ENCODE measurements around the gene CRACR2A.

CRACR2A gene

DNA sequence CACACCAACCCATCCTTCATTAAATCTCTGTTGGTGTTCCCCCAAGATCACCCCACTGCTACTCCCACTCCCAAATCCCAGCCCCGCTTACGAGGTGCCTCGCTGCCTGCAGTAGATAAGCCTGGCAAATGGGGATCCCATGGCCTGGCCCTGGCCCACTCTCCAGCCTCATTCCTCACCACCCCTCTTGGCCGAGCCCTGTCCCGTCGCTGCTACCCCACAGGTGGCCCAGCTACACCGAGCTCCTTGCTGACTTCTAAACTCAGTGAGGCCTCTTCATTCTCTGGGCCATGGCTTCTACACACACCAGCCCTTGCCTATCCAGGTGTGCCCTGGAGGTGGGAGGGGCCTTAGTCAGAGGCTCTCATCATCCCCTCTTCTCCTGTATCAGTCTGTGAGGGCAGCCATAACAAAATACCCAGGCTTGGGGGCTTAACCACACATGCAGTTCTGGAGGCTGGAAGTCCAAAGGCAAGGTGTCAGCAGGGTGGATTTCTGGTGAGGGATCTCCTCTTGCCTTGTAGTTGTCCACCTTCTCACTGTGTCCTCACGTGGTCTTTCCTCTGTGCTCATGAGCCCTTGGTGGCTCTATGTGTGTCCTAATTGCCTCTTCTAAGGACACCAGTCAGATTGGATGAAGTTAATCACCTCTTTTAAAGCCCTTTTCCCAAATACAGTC is 169.1 kb downstream of the CRACR2A start:
- Histone ChIP-seq H3K27ac (no peak overlapping the region), H3K4me3 (no peak overlapping the region)

- H3K4me3 ChIP-seq = no peak overlapping the region
- no peak overlapping the region for H3K27ac ChIP-seq
Measured at GRCh38 chr12:3580094-3580749, 172.7 kb downstream of the CRACR2A start.

GRCh38 chr12:3579446-3580093 is 173.3 kb downstream of the CRACR2A start:
- H3K4me3 ChIP-seq = no peak overlapping the region
- H3K27ac ChIP-seq = no peak overlapping the region

- Histone ChIP-seq H3K4me3 (no peak overlapping the region), H3K27ac (no peak overlapping the region)
Measured at GRCh38 chr12:3578557-3578956, 174.4 kb downstream of the CRACR2A start.

- H3K4me3 ChIP-seq = no peak overlapping the region
Measured at GRCh38 chr12:3576891-3577290, 176.0 kb downstream of the CRACR2A start.

DNA sequence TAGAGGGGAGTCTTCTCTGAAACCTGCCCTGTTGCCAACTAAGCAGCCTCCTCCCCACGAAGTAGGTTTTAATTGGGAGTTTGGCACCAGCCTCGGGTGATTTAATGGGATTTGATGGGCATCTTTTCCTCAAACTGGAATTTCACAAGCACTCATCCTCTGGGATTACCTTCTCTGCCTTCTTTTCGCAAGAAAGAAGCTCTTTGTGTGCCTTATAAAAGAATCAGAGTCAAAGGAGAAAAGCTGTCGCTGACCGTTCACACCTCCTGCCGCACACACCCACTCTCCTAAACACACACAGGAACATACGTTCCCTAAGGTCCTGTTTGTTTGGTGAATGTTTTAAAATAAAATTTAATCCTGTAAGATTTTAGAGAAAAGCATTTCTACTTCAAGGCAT is 177.9 kb downstream of the CRACR2A start:
- H3K4me3 ChIP-seq = no peak overlapping the region
- no peak overlapping the region for H3K27ac ChIP-seq

More at GRCh38 chr12:3576891-3577290, 176.0 kb downstream of the CRACR2A start:
- no peak overlapping the region for H3K27ac ChIP-seq

DNA sequence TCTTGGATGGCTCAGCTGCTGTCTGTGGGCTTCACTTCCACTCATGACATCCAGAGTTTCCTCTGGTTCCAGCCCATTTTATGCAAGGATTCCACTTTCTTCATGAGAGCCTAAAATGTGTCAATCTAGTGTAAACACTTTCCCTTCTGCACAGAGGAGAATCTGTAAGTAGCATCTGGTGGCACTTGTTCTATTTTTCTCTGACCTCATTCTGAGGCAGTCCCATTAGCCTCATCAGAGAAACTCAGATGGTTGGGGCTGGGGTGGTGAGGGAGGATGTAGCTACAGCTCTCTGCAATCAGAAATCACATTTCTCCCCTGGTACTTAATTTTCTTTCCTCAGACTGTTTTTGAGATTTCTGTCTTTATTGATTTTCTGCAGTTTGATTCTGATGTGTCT is 180.3 kb downstream of the CRACR2A start:
- Histone ChIP-seq H3K27ac (no peak overlapping the region), H3K4me3 (no peak overlapping the region)

GRCh38 chr12:3571724-3572123 is 181.2 kb downstream of the CRACR2A start:
- Histone ChIP-seq H3K27ac (no peak overlapping the region), H3K4me3 (no peak overlapping the region)

GRCh38 chr12:3571323-3571722 is 181.6 kb downstream of the CRACR2A start:
- no peak overlapping the region for H3K4me3 ChIP-seq
- H3K27ac ChIP-seq = no peak overlapping the region

GRCh38 chr12:3568695-3569094 is 184.2 kb downstream of the CRACR2A start:
- Histone ChIP-seq H3K4me3 (no peak overlapping the region), H3K27ac (no peak overlapping the region)

- Histone ChIP-seq H3K27ac (no peak overlapping the region), H3K4me3 (no peak overlapping the region)
Measured at GRCh38 chr12:3565985-3566384, 186.9 kb downstream of the CRACR2A start.

Measured in skin epidermis (tissue), 12 donors.